ENCODE data around the gene AKR1C4.

Gene AKR1C4

GRCh38 chr10:5259952-5260578, 63.4 kb downstream of the AKR1C4 start:
- no peak overlapping the region for H3K27ac ChIP-seq (ENCODE audit: insufficient read depth, low read depth, low read length, poor library complexity, severe bottlenecking)
- H3K9me3 ChIP-seq (ENCODE audit: control insufficient read depth, low read length): no peaks in the 10 kb centered on the region
- no peaks in the 10 kb centered on the region for H3K4me1 ChIP-seq (ENCODE audit: control insufficient read depth, insufficient read depth, low read length)
- 91 to 92% methylated on average over 4 to 5 of the region's 5 CpGs for WGBS, 2 experiments
- H3K4me3 ChIP-seq (ENCODE audit: insufficient read depth, low read depth, low read length): no peak overlapping the region
- H3K36me3 ChIP-seq (ENCODE audit: control insufficient read depth, insufficient read depth, low read length): no peaks in the 10 kb centered on the region
- H3K27me3 ChIP-seq (ENCODE audit: control insufficient read depth, insufficient read depth, low read length, poor library complexity, severe bottlenecking): no peaks in the 10 kb centered on the region

- Histone ChIP-seq H3K9me3 (ENCODE audit: control insufficient read depth, low read length) (no peaks in the 10 kb centered on the region), H3K27ac (ENCODE audit: insufficient read depth, low read depth, low read length, poor library complexity, severe bottlenecking) (no peak overlapping the region), H3K36me3 (ENCODE audit: control insufficient read depth, insufficient read depth, low read length) (no peaks in the 10 kb centered on the region), H3K4me3 (ENCODE audit: insufficient read depth, low read depth, low read length) (no peak overlapping the region), H3K27me3 (ENCODE audit: control insufficient read depth, insufficient read depth, low read length, poor library complexity, severe bottlenecking) (no peaks in the 10 kb centered on the region), H3K4me1 (ENCODE audit: control insufficient read depth, insufficient read depth, low read length) (no peaks in the 10 kb centered on the region)
- 95 to 97% methylated on average over 3 of the region's 3 CpGs for WGBS, 2 experiments
These were observed 64.2 kb downstream of the AKR1C4 start for GRCh38 chr10:5260828-5261227.

GRCh38 chr10:5265139-5265538, 68.5 kb downstream of the AKR1C4 start:
- no peaks in the 10 kb centered on the region for H3K9me3 ChIP-seq (ENCODE audit: control insufficient read depth, low read length)
- no peak overlapping the region for H3K27ac ChIP-seq (ENCODE audit: insufficient read depth, low read depth, low read length, poor library complexity, severe bottlenecking)
- H3K4me1 ChIP-seq (ENCODE audit: control insufficient read depth, insufficient read depth, low read length): no peaks in the 10 kb centered on the region
- no peaks in the 10 kb centered on the region for H3K36me3 ChIP-seq (ENCODE audit: control insufficient read depth, insufficient read depth, low read length)
- 93 to 94% methylated on average over 1 of the region's 1 CpG for WGBS, 2 experiments
- no peak overlapping the region for H3K4me3 ChIP-seq (ENCODE audit: insufficient read depth, low read depth, low read length)
- no peaks in the 10 kb centered on the region for H3K27me3 ChIP-seq (ENCODE audit: control insufficient read depth, insufficient read depth, low read length, poor library complexity, severe bottlenecking)

GRCh38 chr10:5266351-5266750, 69.7 kb downstream of the AKR1C4 start:
- Histone ChIP-seq H3K4me1 (ENCODE audit: control insufficient read depth, insufficient read depth, low read length) (no peaks in the 10 kb centered on the region), H3K27ac (ENCODE audit: insufficient read depth, low read depth, low read length, poor library complexity, severe bottlenecking) (no peak overlapping the region), H3K27me3 (ENCODE audit: control insufficient read depth, insufficient read depth, low read length, poor library complexity, severe bottlenecking) (no peaks in the 10 kb centered on the region), H3K36me3 (ENCODE audit: control insufficient read depth, insufficient read depth, low read length) (no peaks in the 10 kb centered on the region), H3K4me3 (ENCODE audit: insufficient read depth, low read depth, low read length) (no peak overlapping the region), H3K9me3 (ENCODE audit: control insufficient read depth, low read length) (no peaks in the 10 kb centered on the region)
- 31 to 47% methylated on average over 1 of the region's 1 CpG for WGBS, 2 experiments

- 86 to 100% methylated on average over 1 of the region's 1 CpG for WGBS, 2 experiments
- Histone ChIP-seq H3K4me3 (ENCODE audit: insufficient read depth, low read depth, low read length) (no peak overlapping the region), H3K27me3 (ENCODE audit: control insufficient read depth, insufficient read depth, low read length, poor library complexity, severe bottlenecking) (no peaks in the 10 kb centered on the region), H3K27ac (ENCODE audit: insufficient read depth, low read depth, low read length, poor library complexity, severe bottlenecking) (no peak overlapping the region), H3K4me1 (ENCODE audit: control insufficient read depth, insufficient read depth, low read length) (no peaks in the 10 kb centered on the region), H3K36me3 (ENCODE audit: control insufficient read depth, insufficient read depth, low read length) (no peaks in the 10 kb centered on the region), H3K9me3 (ENCODE audit: control insufficient read depth, low read length) (no peaks in the 10 kb centered on the region)
These were observed 70.2 kb downstream of the AKR1C4 start for GRCh38 chr10:5266804-5267203.

GRCh38 chr10:5268234-5268633, 71.6 kb downstream of the AKR1C4 start:
- Histone ChIP-seq H3K4me1 (ENCODE audit: control insufficient read depth, insufficient read depth, low read length) (no peaks in the 10 kb centered on the region), H3K9me3 (ENCODE audit: control insufficient read depth, low read length) (no peaks in the 10 kb centered on the region), H3K27me3 (ENCODE audit: control insufficient read depth, insufficient read depth, low read length, poor library complexity, severe bottlenecking) (no peaks in the 10 kb centered on the region), H3K27ac (ENCODE audit: insufficient read depth, low read depth, low read length, poor library complexity, severe bottlenecking) (no peak overlapping the region), H3K36me3 (ENCODE audit: control insufficient read depth, insufficient read depth, low read length) (no peaks in the 10 kb centered on the region), H3K4me3 (ENCODE audit: insufficient read depth, low read depth, low read length) (no peak overlapping the region)
